ENCODE measurements around the gene KDF1.

The KDF1 gene

GRCh38 chr1:26913389-26913753, 46.9 kb downstream of the KDF1 start:
- TF ChIP-seq, protein P1, sequence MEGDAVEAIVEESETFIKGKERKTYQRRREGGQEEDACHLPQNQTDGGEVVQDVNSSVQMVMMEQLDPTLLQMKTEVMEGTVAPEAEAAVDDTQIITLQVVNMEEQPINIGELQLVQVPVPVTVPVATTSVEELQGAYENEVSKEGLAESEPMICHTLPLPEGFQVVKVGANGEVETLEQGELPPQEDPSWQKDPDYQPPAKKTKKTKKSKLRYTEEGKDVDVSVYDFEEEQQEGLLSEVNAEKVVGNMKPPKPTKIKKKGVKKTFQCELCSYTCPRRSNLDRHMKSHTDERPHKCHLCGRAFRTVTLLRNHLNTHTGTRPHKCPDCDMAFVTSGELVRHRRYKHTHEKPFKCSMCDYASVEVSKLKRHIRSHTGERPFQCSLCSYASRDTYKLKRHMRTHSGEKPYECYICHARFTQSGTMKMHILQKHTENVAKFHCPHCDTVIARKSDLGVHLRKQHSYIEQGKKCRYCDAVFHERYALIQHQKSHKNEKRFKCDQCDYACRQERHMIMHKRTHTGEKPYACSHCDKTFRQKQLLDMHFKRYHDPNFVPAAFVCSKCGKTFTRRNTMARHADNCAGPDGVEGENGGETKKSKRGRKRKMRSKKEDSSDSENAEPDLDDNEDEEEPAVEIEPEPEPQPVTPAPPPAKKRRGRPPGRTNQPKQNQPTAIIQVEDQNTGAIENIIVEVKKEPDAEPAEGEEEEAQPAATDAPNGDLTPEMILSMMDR (IDR thresholded peaks at IDR 0.05) = no peak
- TF ChIP-seq ZFX (IDR thresholded peaks at IDR 0.05; ENCODE audit: borderline replicate concordance) = no peak
- H3K27ac ChIP-seq = no peak overlapping the region

GRCh38 chr1:26912147-26912490, 48.1 kb downstream of the KDF1 start:
- no peak overlapping the region for H3K27ac ChIP-seq
- TF ChIP-seq, protein P1 (IDR thresholded peaks at IDR 0.05) = no peak
- TF ChIP-seq ZFX (IDR thresholded peaks at IDR 0.05; ENCODE audit: borderline replicate concordance) = no peak

DNA sequence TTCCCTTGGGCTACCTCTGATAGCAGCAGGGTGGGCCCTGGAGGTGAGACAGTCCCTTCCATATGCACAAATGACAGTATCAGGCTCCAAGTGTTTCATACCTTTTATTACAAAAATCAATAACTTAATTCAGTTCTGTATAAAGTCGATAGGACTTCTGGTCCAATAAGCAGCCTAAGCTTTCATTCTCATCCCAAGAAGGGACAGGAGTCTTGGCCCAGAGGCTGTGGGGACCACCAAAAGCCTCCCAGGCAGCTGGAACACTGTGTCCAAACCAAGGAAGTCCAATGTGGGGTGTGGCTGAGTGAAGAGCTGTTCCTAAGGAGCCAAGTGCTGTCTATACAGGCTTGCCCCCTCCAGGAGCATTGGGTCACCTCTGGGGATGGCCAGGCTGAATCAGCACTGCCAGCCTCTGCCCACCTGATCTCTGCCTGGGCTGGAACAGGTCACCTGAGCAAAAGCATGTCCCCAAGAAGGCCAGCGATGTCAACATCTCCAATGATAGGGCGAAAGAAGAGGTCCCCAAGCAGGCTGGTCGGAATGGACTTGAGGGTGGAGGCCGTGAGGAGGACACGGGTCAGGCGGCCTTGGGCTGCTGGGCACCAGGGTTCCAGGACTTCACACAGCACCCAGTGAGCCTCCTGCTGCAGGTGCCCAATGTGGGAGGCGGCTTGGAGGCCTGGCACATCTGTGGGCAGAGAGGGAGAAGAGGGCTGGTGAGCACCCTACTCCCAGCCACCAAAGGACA, 48.7 kb downstream of the KDF1 start:
- TF ChIP-seq ZFX (IDR thresholded peaks at IDR 0.05; ENCODE audit: borderline replicate concordance) = no peak
- TF ChIP-seq, protein P1 (IDR thresholded peaks at IDR 0.05) = no peak

GRCh38 chr1:26910343-26911160, 49.7 kb downstream of the KDF1 start:
- H3K27ac ChIP-seq = no peak overlapping the region
- TF ChIP-seq ZFX (IDR thresholded peaks at IDR 0.05; ENCODE audit: borderline replicate concordance) = no peak
- TF ChIP-seq, protein P1 (IDR thresholded peaks at IDR 0.05) = no peak

More for the DNA sequence above, 48.7 kb downstream of the KDF1 start:
- no peak overlapping the region for H3K27ac ChIP-seq

DNA sequence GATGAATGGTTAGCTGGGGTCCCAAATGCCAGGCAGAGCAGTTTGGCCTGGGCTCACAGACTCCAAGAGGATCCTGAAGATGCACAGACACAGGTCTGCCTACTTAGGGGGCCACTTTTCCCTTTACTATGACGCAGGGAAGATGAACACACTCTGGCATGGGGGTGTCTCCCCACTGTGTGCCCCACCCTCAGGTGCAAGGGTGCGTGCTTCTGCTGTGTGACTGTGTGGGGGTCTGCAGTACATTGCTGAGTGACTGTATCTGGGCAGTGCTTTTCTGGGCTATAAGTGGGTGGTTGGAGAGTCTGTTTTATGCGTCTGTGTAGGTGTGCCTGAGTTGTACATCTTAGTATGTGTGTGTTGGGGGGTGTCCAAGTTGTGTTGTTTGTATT, 50.3 kb downstream of the KDF1 start:
- no peak overlapping the region for H3K27ac ChIP-seq
- no peak for TF ChIP-seq ZFX (IDR thresholded peaks at IDR 0.05; ENCODE audit: borderline replicate concordance)
- TF ChIP-seq, protein P1 (IDR thresholded peaks at IDR 0.05) = no peak

GRCh38 chr1:26907071-26907917, 53.0 kb downstream of the KDF1 start:
- TF ChIP-seq, protein P1 (IDR thresholded peaks at IDR 0.05) = no peak
- TF ChIP-seq ZFX (IDR thresholded peaks at IDR 0.05; ENCODE audit: borderline replicate concordance) = no peak
- H3K27ac ChIP-seq = no peak overlapping the region

All from 22Rv1 (cell line).